ENCODE data around the gene LRBA. TPM values are rescaled to one million over a fixed set of nuclear protein-coding genes. Genes with fewer than 3 reads are reported as not detected.
A peak's percentile ranks its signal among the peaks of the same experiment; 100 is the strongest.

The LRBA gene
- polyA plus RNA-seq, 2 of the 4 experiments (the other 2 are of a cell fraction): 10.7 to 25.1 TPM

DNA sequence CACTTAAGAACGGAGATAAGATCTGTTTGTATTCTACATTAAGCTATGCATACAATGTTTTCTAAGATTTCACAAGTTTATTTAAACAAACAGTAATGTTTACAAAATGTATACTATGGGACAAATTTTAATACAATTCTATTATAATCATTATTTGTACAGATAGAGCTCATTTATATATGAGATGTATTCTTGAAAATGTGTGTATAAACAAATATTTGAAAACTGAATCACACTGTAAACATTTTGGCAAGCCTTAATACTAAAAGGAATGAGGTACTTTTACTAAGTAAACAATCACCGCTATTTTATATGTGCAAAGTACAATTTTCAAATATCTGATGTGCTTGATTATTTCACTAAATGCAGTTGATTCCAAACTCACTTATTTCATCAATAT lies 552.3 kb downstream of the LRBA start:
- WGBS (ENCODE audit: missing lambda C conversion rate): 6% methylated on average over 2 of the region's 2 CpGs
- ChIA-PET POLR2A (no interaction called here), CTCF (interaction anchor here (0.6 kb wide), 1 partner anchor 459 kb away, joined by 3 read pairs; no protein-coding TSS in a partner anchor)
- H3K4me2 ChIP-seq: peak overlapping the region; percentile 61; the same call in 2 of the 3 replicates
- TF ChIP-seq KDM1A (IDR thresholded peaks at IDR 0.05; ENCODE audit: low read depth) (no peak), NPAS2 (CRISPR knock-in tag; IDR thresholded peaks at IDR 0.05; ENCODE audit: borderline replicate concordance) (no peak), MAFK (IDR thresholded peaks at IDR 0.05; ENCODE audit: partially characterized antibody) (no peak), CBX8 (IDR thresholded peaks at IDR 0.05) (no peak), POLR2AphosphoS2 (conservative IDR thresholded peaks at IDR 0.05; ENCODE audit: low read length) (no peak), MAZ (IDR thresholded peaks at IDR 0.05; ENCODE audit: borderline replicate concordance, low read depth, low read length) (no peak), GATA3 (IDR thresholded peaks at IDR 0.05; ENCODE audit: borderline replicate concordance) (peak; percentile 69; the same call in 1 of the 2 replicates), MYC (IDR thresholded peaks at IDR 0.05; ENCODE audit: borderline replicate concordance, low read length) (no peak), TFCP2L1 (CRISPR knock-in tag; IDR thresholded peaks at IDR 0.05) (no peak), CEBPB (IDR thresholded peaks at IDR 0.05) (peak in 1 of 2 experiments; percentile 62; a peak in 2 of 4 replicates), ZFP36 (IDR thresholded peaks at IDR 0.05; ENCODE audit: borderline replicate concordance, partially characterized antibody) (no peak), CHD2 (IDR thresholded peaks at IDR 0.05; ENCODE audit: low read length, partially characterized antibody) (no peak), NR3C1 (IDR thresholded peaks at IDR 0.05) (no peak), HMGXB4 (CRISPR knock-in tag; IDR thresholded peaks at IDR 0.05; ENCODE audit: borderline replicate concordance) (no peak)
- peaks cover 15% of the 10 kb centered on the region; the same call in 2 of the 3 replicates for H3K4me1 ChIP-seq
- DNase-seq (ENCODE audit: low read depth in 1 of 2, low spot score in 1 of 2) (peak in 1 of 2 experiments; percentile 11), ATAC-seq (peak in 1 of 2 experiments; percentile 45; a peak in 1 of 6 replicates), FAIRE-seq (no peak)
- H3K4me3 ChIP-seq: no peak overlapping the region
- H3K9me3 ChIP-seq: no peaks in the 10 kb centered on the region
- no peak overlapping the region for H3K27ac ChIP-seq

DNA sequence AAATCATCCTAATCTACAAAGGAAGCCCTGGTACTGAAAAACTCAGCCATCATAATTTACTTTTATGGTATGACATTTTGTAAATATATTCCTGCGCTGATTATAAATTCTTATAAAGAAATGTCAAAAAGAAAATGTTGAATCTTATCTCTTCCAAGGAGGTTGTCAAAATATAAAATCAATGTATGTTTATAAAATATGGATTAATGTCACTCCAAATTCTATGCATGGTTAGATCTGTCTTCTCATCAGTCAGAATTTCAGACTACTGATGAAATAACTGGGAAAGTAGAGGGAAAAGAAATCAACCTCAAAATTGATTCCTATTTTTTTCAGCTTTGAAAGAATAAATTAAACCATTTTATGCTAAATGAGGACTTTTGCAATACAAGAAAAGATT lies 553.1 kb downstream of the LRBA start:
- no peak overlapping the region for H3K27ac ChIP-seq
- H3K4me3 ChIP-seq: no peak overlapping the region
- no peak overlapping the region; the same call in 2 of the 3 replicates for H3K4me2 ChIP-seq
- ChIA-PET POLR2A (no interaction called here), CTCF (interaction anchor here (0.6 kb wide), 1 partner anchor 458 kb away, joined by 3 read pairs; no protein-coding TSS in a partner anchor)
- DNase-seq (ENCODE audit: low read depth in 1 of 2, low spot score in 1 of 2) (no peak), FAIRE-seq (no peak), ATAC-seq (no peak)
- WGBS (ENCODE audit: missing lambda C conversion rate): 85% methylated on average over 1 of the region's 1 CpG
- TF ChIP-seq MAFK (IDR thresholded peaks at IDR 0.05; ENCODE audit: partially characterized antibody) (no peak), TFCP2L1 (CRISPR knock-in tag; IDR thresholded peaks at IDR 0.05) (no peak), BHLHE40 (IDR thresholded peaks at IDR 0.05; ENCODE audit: low read depth, low read length) (no peak), FOSB (CRISPR knock-in tag; IDR thresholded peaks at IDR 0.05) (no peak), ZC3H11A (IDR thresholded peaks at IDR 0.05) (no peak), E2F6 (IDR thresholded peaks at IDR 0.05; ENCODE audit: borderline replicate concordance, low read depth) (no peak)
- TF ChIP-seq, protein P1, sequence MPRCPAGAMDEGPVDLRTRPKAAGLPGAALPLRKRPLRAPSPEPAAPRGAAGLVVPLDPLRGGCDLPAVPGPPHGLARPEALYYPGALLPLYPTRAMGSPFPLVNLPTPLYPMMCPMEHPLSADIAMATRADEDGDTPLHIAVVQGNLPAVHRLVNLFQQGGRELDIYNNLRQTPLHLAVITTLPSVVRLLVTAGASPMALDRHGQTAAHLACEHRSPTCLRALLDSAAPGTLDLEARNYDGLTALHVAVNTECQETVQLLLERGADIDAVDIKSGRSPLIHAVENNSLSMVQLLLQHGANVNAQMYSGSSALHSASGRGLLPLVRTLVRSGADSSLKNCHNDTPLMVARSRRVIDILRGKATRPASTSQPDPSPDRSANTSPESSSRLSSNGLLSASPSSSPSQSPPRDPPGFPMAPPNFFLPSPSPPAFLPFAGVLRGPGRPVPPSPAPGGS (IDR thresholded peaks at IDR 0.05): no peak
- H3K9me3 ChIP-seq: no peaks in the 10 kb centered on the region
- peaks cover 15% of the 10 kb centered on the region; the same call in 2 of the 3 replicates for H3K4me1 ChIP-seq

GRCh38 chr4:150457802-150458201 lies 557.3 kb downstream of the LRBA start:
- 87% methylated on average over 1 of the region's 1 CpG for WGBS (ENCODE audit: missing lambda C conversion rate)
- Histone ChIP-seq H3K4me1 (peaks cover 9% of the 10 kb centered on the region; the same call in 2 of the 3 replicates), H3K27ac (no peak overlapping the region), H3K9me3 (no peaks in the 10 kb centered on the region), H3K4me3 (no peak overlapping the region), H3K4me2 (no peak overlapping the region)
- CTCF ChIA-PET: no interaction called here
- ATAC-seq (no peak), DNase-seq (ENCODE audit: low read depth in 1 of 2, low spot score in 1 of 2) (no peak), FAIRE-seq (no peak)
- POLR2A ChIA-PET: no interaction called here
- no peak for TF ChIP-seq POLR2AphosphoS2 (conservative IDR thresholded peaks at IDR 0.05; ENCODE audit: low read length)
- TF ChIP-seq JUNB (IDR thresholded peaks at IDR 0.05): no peak
- no peak for TF ChIP-seq NFE2L2 (conservative IDR thresholded peaks at IDR 0.05; ENCODE audit: low read length)
- TF ChIP-seq GATA3 (IDR thresholded peaks at IDR 0.05; ENCODE audit: borderline replicate concordance): no peak
- no peak for TF ChIP-seq PHF8 (IDR thresholded peaks at IDR 0.05; ENCODE audit: borderline replicate concordance, low read depth)
- TF ChIP-seq MAFK (IDR thresholded peaks at IDR 0.05; ENCODE audit: partially characterized antibody): no peak

Data from A549 (cell line).